AG09309 (cell line): ENCODE results near the gene OR2AG2.

ENCODE experiments used
- DNase-seq: peaks from one replicate; pipeline ENCODE4 v3.0.0-alpha.2; 2010; ENCODE audit warnings: low read depth
- H3K4me3 ChIP-seq: 2 replicates; pipeline ENCODE4 v1.5.1; 2011; ENCODE audit warnings: mild to moderate bottlenecking, low read depth, low read length, moderate library complexity; ENCODE audit not compliant: control insufficient read depth
- TF ChIP-seq, protein P1 (sequence below): IDR thresholded peaks from 2 replicates; pipeline ENCODE4 v1.5.1; 2011; ENCODE audit warnings: mild to moderate bottlenecking, low read depth, low read length, inconsistent platforms; ENCODE audit not compliant: insufficient read depth, control insufficient read depth; ENCODE audit errors: missing control alignments

Gene OR2AG2

DNA sequence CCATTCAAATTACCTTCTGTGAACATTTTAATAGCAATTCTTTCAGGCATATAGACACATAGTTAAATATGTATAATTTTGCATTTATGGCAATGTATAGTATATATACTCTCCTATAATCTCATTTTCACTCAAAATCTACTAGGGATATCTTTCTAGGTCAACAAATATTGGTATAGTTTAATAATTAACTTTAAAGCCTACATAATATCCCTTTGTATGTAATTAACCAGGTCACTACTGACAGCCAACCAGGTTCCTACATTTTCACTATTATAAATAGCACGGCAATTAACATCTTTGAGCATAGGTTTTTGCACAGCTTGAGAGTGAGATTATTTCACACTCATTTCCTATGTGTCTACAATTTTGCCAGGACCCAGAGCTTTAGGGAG lies 15.8 kb downstream of the OR2AG2 start:
- no peak for DNase-seq
- no peak overlapping the region for H3K4me3 ChIP-seq
- TF ChIP-seq, protein P1, sequence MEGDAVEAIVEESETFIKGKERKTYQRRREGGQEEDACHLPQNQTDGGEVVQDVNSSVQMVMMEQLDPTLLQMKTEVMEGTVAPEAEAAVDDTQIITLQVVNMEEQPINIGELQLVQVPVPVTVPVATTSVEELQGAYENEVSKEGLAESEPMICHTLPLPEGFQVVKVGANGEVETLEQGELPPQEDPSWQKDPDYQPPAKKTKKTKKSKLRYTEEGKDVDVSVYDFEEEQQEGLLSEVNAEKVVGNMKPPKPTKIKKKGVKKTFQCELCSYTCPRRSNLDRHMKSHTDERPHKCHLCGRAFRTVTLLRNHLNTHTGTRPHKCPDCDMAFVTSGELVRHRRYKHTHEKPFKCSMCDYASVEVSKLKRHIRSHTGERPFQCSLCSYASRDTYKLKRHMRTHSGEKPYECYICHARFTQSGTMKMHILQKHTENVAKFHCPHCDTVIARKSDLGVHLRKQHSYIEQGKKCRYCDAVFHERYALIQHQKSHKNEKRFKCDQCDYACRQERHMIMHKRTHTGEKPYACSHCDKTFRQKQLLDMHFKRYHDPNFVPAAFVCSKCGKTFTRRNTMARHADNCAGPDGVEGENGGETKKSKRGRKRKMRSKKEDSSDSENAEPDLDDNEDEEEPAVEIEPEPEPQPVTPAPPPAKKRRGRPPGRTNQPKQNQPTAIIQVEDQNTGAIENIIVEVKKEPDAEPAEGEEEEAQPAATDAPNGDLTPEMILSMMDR = no peak

DNA sequence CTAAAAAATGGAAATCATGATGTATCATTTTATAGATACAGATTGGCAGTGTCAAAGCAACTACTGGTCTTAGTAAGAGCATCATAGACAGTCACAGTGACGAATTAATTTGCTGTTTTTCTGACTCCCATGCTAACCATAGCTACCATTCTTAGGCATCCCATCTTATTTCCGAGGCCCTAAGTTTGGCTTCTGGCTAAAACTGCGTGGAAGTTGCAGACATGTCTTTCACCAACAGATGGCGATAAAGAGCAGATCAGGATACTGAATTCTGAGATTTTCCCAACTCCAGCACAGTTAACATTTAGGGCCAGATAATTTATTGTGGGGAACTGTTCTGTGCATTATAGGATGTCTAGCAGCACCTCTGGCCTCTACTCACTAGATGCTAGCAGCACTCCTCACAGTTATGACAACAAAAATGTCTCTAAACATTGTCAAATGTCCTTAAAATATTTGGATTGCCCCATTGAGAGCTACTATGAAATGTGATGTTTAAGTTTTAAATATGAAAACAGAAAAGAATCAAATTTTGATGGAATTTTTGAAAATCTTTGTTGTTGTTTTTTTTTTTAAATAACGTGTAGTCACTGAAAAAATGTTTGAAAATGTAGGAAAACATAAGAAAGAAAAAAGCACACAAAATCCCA lies 16.3 kb downstream of the OR2AG2 start:
- no peak overlapping the region for H3K4me3 ChIP-seq
- TF ChIP-seq, protein P1 = peak; percentile 93
- DNase-seq = no peak

- H3K4me3 ChIP-seq = no peak overlapping the region
- TF ChIP-seq, protein P1 = no peak
- no peak for DNase-seq
Measured at GRCh38 chr11:6747097-6747668, 24.6 kb downstream of the OR2AG2 start.

- DNase-seq = no peak
- TF ChIP-seq, protein P1 = no peak
- H3K4me3 ChIP-seq = no peak overlapping the region
Measured at GRCh38 chr11:6746626-6747025, 25.1 kb downstream of the OR2AG2 start.

GRCh38 chr11:6746086-6746618 lies 25.6 kb downstream of the OR2AG2 start:
- DNase-seq = no peak
- H3K4me3 ChIP-seq = no peak overlapping the region
- TF ChIP-seq, protein P1 = no peak

DNA sequence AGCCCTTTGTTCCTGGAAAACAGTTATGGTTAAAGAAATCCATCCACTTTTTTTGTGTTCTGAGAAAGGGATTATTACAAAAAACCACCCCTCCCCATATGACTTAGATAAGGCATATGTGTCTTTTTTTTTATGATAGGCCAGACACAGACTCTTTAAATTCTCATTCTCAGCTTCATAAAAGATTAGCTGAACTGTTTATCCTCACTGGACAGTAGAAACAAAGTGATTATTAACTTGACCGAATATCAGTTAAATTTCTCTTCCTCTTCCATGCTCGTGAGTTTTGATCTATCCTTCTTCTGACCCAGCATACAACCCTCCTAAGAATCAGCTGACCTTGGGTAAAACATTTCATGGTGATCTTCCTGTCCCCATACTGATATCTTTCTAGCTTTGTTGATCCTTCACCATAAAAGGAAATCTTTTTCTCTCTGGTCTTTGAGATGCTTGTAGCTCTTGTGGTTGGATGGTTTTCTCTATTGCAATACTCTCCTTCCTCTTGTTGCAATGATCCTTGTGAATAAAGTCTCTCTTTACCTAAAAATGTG lies 26.2 kb downstream of the OR2AG2 start:
- H3K4me3 ChIP-seq = no peak overlapping the region
- no peak for DNase-seq
- TF ChIP-seq, protein P1 = no peak
